Testis (tissue), 2 donors: ENCODE results near the gene MX1.

Source experiments
- POLR2A ChIP-seq: fragments of 450-650 bp; IDR thresholded peaks from one replicate; pipeline ENCODE4 v1.6.1; 2017; ENCODE audit warnings: antibody characterized with exemption, mild to moderate bottlenecking, moderate library complexity
- TF ChIP-seq, protein P1 (sequence below), 3 experiments: fragments of 450-650 bp in 2 of 3; fragments of 200-600 bp in 1 of 3; sonication (generic) in 1 of 3; IDR thresholded peaks; one replicate each; pipeline ENCODE4 v1.5.1; 2016 to 2019; ENCODE audit warnings: antibody characterized with exemption in 3 of 3, mild to moderate bottlenecking in 2 of 3, moderate library complexity in 1 of 3

DNA sequence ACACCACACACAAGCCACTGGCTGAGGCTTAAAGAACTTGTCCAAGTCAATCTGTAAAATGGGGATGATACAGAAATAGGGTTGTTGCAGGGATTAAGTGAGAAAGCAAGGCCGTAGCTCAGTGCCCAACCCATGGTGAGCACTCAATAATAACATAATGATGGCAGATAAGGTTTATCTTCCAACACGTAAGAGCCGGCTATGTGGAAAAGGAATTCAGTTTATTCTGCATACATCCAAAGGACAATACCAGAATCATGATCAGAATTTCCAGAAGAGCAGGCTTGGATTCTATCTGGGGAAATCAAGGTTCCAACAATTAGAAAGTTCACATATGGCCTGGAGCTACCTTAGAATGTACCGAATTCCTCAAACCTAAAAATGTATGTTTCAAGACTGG is 77.3 kb downstream of the MX1 start:
- TF ChIP-seq, protein P1, sequence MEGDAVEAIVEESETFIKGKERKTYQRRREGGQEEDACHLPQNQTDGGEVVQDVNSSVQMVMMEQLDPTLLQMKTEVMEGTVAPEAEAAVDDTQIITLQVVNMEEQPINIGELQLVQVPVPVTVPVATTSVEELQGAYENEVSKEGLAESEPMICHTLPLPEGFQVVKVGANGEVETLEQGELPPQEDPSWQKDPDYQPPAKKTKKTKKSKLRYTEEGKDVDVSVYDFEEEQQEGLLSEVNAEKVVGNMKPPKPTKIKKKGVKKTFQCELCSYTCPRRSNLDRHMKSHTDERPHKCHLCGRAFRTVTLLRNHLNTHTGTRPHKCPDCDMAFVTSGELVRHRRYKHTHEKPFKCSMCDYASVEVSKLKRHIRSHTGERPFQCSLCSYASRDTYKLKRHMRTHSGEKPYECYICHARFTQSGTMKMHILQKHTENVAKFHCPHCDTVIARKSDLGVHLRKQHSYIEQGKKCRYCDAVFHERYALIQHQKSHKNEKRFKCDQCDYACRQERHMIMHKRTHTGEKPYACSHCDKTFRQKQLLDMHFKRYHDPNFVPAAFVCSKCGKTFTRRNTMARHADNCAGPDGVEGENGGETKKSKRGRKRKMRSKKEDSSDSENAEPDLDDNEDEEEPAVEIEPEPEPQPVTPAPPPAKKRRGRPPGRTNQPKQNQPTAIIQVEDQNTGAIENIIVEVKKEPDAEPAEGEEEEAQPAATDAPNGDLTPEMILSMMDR (IDR thresholded peaks at IDR 0.05) = no peak
- TF ChIP-seq POLR2A = no peak
